ENCODE measurements around the gene RAB11FIP3.

DNA sequence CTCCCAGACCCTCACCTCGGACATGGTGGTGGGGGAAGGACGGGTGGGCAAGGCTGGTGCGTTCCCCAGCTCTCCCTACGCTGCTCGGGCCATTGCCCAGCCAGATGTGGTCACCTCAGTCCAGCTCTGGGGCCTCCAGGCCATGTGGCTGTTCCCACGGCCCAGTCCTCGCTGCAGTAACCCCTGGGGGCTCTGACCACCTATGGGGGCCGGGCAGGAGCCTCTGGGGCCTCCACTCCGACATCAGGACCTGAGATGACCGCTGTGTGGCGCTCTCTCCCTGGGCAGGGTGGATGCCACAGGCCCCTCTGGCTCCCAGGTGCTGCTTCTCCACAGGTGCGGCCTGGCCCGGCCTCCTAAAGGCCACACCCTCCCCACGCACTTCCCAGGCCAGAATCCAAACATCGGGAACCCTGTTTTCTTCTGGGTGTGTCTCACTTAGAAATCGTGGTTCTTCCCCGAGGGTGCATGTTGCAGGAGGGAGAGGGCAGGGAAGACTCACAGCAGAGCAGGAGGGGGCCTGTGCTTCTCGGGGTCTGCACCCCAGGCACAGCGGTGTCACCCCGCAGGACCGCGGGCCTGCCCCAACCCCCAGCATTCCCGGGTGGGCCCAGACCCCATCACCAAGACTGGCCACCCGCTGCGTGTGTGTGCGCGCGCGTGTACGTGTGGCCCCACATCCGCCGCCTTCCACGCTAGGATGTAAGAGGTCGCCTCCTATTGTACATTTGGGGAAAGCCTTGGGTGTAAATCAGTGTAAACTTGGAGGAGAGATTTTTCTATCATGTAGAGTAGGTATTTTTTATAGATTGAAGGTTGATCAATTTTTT, 96.1 kb downstream of the RAB11FIP3 start:
- TF ChIP-seq MAX (IDR thresholded peaks at IDR 0.05) (no peak), TAF1 (IDR thresholded peaks at IDR 0.05; ENCODE audit: low read depth) (no peak), CEBPB (IDR thresholded peaks at IDR 0.05) (no peak), RAD21 (IDR thresholded peaks at IDR 0.05; ENCODE audit: low read depth) (no peak), REST (IDR thresholded peaks at IDR 0.05; ENCODE audit: low read depth) (no peak)
